Nephron (organoid): ENCODE measurements around the gene SRGAP3.
A peak's percentile ranks its signal among the peaks of the same experiment; 100 is the strongest.
"Not testable (repeated sequence)": the region's sequence is repeated elsewhere in the genome, so short reads cannot be mapped to it uniquely, and the experiment has no call there.

ENCODE experiments used
- H3K27ac Mint-ChIP-seq, 3 experiments: 2 replicates each; pipeline ENCODE4 v1.8.0; 2020; ENCODE audit warnings: mixed read lengths in 3 of 3, mild to moderate bottlenecking in 2 of 3, moderate library complexity in 1 of 3
- H3K27me3 Mint-ChIP-seq: 2 replicates; pipeline ENCODE4 v1.8.0; 2021; ENCODE audit warnings: low read depth, mild to moderate bottlenecking, moderate library complexity, mixed read lengths
- H3K36me3 Mint-ChIP-seq: 2 replicates; pipeline ENCODE4 v1.8.0; 2020; ENCODE audit warnings: low read depth, mixed read lengths
- H3K4me1 Mint-ChIP-seq: 2 replicates; pipeline ENCODE4 v1.8.0; 2020; ENCODE audit warnings: mixed read lengths
- H3K4me3 Mint-ChIP-seq, 3 experiments: 2 replicates each; pipeline ENCODE4 v1.8.0; 2020; ENCODE audit warnings: mild to moderate bottlenecking in 3 of 3, mixed read lengths in 3 of 3, moderate library complexity in 2 of 3
- H3K9me3 Mint-ChIP-seq: 2 replicates; pipeline ENCODE4 v1.8.0; 2020; ENCODE audit warnings: mixed read lengths
- TF ChIP-seq, protein P1 (sequence below), 3 experiments: fragments of 200-600 bp; sonication (generic); IDR thresholded peaks; one replicate each; pipeline ENCODE4 v1.5.0; 2021; ENCODE audit warnings: antibody characterized with exemption in 3 of 3; ENCODE audit not compliant: unreplicated experiment in 3 of 3

SRGAP3 gene

DNA sequence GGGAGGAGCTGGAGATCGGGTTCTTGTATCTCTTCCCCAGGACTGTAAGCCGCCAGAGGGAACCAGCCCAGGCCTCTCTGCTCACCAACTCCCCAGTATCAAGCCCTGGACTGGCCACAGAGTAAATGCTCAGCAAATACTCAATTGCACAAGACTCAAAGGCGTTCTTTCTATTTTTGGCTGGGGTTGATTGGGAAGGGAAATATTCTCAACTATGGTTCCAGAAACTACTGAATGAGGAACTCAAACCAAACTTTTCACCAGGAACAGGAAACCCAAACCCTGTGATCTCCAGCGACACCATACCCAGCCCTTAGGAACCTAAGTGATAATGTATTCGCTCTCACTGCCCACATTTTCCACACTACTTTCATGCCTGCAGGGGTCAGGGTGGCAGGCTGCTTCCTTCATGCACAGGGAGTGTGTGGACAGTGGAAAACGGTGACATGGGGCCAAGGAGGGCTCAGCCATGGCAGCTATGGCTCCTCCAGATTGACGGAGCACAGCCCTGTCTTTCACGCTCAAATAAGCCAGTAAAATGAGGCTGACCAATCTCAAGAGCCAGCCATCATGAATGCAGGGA lies 161.5 kb downstream of the SRGAP3 start:
- H3K9me3 Mint-ChIP-seq = peaks cover 2% of the 10 kb centered on the region
- TF ChIP-seq, protein P1, sequence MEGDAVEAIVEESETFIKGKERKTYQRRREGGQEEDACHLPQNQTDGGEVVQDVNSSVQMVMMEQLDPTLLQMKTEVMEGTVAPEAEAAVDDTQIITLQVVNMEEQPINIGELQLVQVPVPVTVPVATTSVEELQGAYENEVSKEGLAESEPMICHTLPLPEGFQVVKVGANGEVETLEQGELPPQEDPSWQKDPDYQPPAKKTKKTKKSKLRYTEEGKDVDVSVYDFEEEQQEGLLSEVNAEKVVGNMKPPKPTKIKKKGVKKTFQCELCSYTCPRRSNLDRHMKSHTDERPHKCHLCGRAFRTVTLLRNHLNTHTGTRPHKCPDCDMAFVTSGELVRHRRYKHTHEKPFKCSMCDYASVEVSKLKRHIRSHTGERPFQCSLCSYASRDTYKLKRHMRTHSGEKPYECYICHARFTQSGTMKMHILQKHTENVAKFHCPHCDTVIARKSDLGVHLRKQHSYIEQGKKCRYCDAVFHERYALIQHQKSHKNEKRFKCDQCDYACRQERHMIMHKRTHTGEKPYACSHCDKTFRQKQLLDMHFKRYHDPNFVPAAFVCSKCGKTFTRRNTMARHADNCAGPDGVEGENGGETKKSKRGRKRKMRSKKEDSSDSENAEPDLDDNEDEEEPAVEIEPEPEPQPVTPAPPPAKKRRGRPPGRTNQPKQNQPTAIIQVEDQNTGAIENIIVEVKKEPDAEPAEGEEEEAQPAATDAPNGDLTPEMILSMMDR (IDR thresholded peaks at IDR 0.05; ENCODE audit: unreplicated experiment in 3 of 3) = no peak
- no peaks in the 10 kb centered on the region for H3K36me3 Mint-ChIP-seq
- no peaks in the 10 kb centered on the region for H3K27me3 Mint-ChIP-seq
- H3K27ac Mint-ChIP-seq = peak overlapping the region; percentile 41 to 93 (median 92)
- H3K4me3 Mint-ChIP-seq = no peak overlapping the region
- peaks cover 27% of the 10 kb centered on the region for H3K4me1 Mint-ChIP-seq

DNA sequence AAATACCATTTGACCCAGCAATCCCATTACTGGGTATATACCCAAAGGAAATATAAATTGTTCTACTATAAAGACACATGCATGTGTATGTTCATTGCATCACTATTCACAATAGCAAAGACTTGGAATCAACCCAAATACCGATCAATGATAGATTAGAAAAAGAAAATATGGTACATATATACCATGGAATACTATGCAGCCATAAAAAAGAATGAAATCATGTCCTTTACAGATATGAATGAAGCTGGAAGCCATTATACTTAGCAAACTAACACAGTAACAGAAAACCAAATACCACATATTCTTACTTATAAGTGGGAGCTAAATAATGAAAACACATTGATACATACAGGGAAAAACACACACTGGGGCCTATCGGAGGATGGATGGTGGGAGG lies 164.0 kb downstream of the SRGAP3 start:
- H3K36me3 Mint-ChIP-seq = peaks cover 14% of the 10 kb centered on the region
- H3K27me3 Mint-ChIP-seq, H3K27ac Mint-ChIP-seq, H3K9me3 Mint-ChIP-seq, H3K4me3 Mint-ChIP-seq: not testable (repeated sequence)
- peaks cover 16% of the 10 kb centered on the region for H3K4me1 Mint-ChIP-seq

DNA sequence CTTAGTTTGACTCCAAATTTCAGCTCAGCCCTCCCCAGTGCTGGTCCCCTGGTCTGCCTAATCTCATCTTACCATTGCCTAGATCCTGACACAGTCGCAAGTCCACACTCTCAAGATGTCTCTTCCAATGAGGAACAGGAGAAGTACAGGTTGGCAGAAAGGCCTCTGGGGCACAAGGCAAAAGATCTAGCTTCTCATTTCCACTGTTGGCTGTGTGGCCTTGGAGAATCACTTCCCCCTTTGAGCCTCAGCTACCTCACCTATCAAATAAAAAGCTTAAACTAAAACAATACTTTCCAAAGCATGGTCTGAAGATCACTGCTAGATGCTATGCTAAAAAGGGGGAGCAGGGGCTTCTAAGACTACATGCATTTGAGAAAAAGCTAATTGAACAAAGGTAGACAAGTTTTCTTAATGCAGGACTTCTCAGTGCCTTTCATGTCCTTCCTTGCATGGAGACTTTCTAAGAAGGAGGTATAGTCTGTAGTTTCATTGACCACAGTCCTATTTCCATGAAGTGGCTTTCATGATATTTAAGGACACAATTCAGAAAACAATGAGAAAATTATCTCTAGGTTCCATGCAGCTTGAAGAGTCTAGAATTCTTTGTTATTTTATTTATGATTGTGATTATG lies 168.1 kb downstream of the SRGAP3 start:
- H3K4me3 Mint-ChIP-seq = no peak overlapping the region
- no peaks in the 10 kb centered on the region for H3K4me1 Mint-ChIP-seq
- TF ChIP-seq, protein P1 (IDR thresholded peaks at IDR 0.05; ENCODE audit: unreplicated experiment in 3 of 3) = no peak
- peaks cover 26% of the 10 kb centered on the region for H3K36me3 Mint-ChIP-seq
- peaks cover 9% of the 10 kb centered on the region for H3K9me3 Mint-ChIP-seq
- H3K27ac Mint-ChIP-seq = no peak overlapping the region
- no peaks in the 10 kb centered on the region for H3K27me3 Mint-ChIP-seq

DNA sequence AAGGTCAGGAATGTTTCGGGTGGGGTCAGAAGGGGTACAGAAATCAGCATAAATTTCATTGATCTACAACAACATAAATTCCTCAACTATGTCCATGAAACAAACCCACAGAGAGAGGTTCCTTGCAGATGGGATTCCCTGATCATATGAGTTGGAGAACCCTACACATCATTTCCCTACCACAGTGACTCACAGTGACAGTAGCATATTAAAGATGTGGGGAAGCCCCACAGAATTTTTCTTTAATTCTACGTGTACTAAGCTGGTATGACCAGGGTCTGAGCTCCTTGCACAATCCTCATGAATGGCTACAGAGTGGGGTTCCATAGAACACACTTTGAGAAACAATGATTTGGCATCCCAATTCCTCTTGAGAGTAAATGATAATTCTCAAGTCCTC lies 169.3 kb downstream of the SRGAP3 start:
- Mint-ChIP-seq H3K9me3 (peaks cover 9% of the 10 kb centered on the region), H3K4me1 (no peaks in the 10 kb centered on the region), H3K27me3 (no peaks in the 10 kb centered on the region), H3K36me3 (peaks cover 26% of the 10 kb centered on the region), H3K4me3 (no peak overlapping the region), H3K27ac (no peak overlapping the region)
- TF ChIP-seq, protein P1 (IDR thresholded peaks at IDR 0.05; ENCODE audit: unreplicated experiment in 3 of 3) = no peak

GRCh38 chr3:9079676-9080075 lies 169.8 kb downstream of the SRGAP3 start:
- H3K4me3 Mint-ChIP-seq = no peak overlapping the region
- no peaks in the 10 kb centered on the region for H3K27me3 Mint-ChIP-seq
- no peak overlapping the region for H3K27ac Mint-ChIP-seq
- no peaks in the 10 kb centered on the region for H3K4me1 Mint-ChIP-seq
- peaks cover 26% of the 10 kb centered on the region for H3K36me3 Mint-ChIP-seq
- peaks cover 9% of the 10 kb centered on the region for H3K9me3 Mint-ChIP-seq
- TF ChIP-seq, protein P1 (IDR thresholded peaks at IDR 0.05; ENCODE audit: unreplicated experiment in 3 of 3) = no peak

DNA sequence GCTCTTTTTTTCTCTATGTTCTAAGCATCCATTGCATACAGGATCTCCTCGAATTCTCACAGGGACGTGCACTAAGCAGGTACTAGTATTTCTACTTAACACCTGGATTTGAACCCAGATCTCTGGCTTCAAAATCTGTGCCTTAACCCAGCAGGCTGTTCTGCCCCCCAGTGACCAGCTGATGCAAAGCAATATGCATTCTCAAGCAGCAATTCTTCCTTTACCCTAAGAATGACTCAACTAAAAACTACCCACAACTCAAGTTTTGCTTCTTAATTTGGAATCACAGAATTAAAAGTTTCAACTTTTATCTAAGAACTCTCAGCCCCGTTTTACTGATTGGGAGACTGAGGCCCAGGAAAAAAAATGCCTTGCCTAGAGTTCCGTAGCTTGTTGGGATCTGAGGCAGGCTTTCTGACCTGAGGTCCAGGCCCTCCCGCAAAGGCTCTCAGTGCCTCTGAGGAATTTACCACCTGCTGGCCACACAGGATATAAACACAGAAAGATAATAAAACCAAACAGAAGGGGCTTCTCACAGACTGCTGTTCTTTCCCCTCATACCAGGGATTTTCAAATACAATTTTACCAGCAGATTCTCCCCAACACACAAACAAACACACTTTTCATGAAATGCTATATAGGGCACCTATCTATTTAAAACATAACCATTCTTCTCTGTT lies 170.7 kb downstream of the SRGAP3 start:
- TF ChIP-seq, protein P1 (IDR thresholded peaks at IDR 0.05; ENCODE audit: unreplicated experiment in 3 of 3) = peak in 2 of 3 experiments; percentile 15 to 30
- Mint-ChIP-seq H3K9me3 (peaks cover 9% of the 10 kb centered on the region), H3K27me3 (no peaks in the 10 kb centered on the region), H3K4me3 (no peak overlapping the region), H3K4me1 (no peaks in the 10 kb centered on the region), H3K27ac (no peak overlapping the region), H3K36me3 (peaks cover 26% of the 10 kb centered on the region)
